Suprapubic skin (tissue), 3 donors: ENCODE data around the gene WDR36.

Experiments used
- CTCF ChIP-seq, 2 donors: fragments of 200-600 bp in 1 of 2; fragments of 450-650 bp in 1 of 2; sonication (generic) in 1 of 2; IDR thresholded peaks; one replicate each; pipeline ENCODE4 v1.5.1; 2016 to 2019; ENCODE audit warnings: antibody characterized with exemption in 2 of 2, mild to moderate bottlenecking in 1 of 2, moderate library complexity in 1 of 2
- POLR2AphosphoS5 ChIP-seq, 3 donors: sonication (generic); formaldehyde crosslinking; IDR thresholded peaks; one replicate each; pipeline ENCODE4 v1.6.1; 2017; ENCODE audit warnings: antibody characterized with exemption in 3 of 3

- TF ChIP-seq CTCF (IDR thresholded peaks at IDR 0.05) (no peak), POLR2AphosphoS5 (IDR thresholded peaks at IDR 0.05) (no peak)
These were observed 15.2 kb downstream of the WDR36 start for GRCh38 chr5:111107371-111107770.
